ENCODE results near the gene NUTF2. TPM values are rescaled to one million over a fixed set of nuclear protein-coding genes. Genes with fewer than 3 reads are reported as not detected.
A peak's percentile ranks its signal among the peaks of the same experiment; 100 is the strongest.

Gene NUTF2
- total RNA-seq, 1 donor from 2014 or later = 177 TPM

DNA sequence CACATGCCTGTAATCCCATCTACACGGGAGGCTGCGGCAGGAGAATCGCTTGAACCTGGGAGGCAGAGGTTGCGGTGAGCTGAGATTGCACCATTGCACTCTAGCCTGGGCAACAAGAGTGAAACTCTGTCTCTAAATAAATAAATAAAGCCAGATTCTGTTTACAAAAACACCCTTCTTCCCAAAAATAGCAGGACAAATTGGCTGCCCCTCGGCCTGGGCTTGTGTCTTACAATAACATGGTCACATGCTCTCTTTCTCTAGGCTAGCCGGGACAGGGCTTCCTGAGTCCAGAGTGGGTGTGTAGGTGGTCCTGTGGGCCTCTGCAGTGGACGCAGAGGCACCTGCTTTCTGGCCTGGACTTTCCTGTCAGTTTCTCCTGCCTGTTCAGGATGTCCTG lies 22.9 kb downstream of the NUTF2 start:
- no peaks in the 10 kb centered on the region for H3K9me3 Mint-ChIP-seq (ENCODE audit: low read depth)
- TF ChIP-seq, protein P1, sequence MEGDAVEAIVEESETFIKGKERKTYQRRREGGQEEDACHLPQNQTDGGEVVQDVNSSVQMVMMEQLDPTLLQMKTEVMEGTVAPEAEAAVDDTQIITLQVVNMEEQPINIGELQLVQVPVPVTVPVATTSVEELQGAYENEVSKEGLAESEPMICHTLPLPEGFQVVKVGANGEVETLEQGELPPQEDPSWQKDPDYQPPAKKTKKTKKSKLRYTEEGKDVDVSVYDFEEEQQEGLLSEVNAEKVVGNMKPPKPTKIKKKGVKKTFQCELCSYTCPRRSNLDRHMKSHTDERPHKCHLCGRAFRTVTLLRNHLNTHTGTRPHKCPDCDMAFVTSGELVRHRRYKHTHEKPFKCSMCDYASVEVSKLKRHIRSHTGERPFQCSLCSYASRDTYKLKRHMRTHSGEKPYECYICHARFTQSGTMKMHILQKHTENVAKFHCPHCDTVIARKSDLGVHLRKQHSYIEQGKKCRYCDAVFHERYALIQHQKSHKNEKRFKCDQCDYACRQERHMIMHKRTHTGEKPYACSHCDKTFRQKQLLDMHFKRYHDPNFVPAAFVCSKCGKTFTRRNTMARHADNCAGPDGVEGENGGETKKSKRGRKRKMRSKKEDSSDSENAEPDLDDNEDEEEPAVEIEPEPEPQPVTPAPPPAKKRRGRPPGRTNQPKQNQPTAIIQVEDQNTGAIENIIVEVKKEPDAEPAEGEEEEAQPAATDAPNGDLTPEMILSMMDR (IDR thresholded peaks at IDR 0.05; ENCODE audit: unreplicated experiment) = no peak
- DNase-seq (ENCODE audit: low spot score, unreplicated experiment) = no peak
- no peaks in the 10 kb centered on the region for H3K27me3 Mint-ChIP-seq
- peaks cover 14% of the 10 kb centered on the region for H3K4me1 Mint-ChIP-seq (ENCODE audit: low read depth)
- H3K36me3 Mint-ChIP-seq (ENCODE audit: insufficient read depth) = peaks cover 9% of the 10 kb centered on the region
- H3K27ac Mint-ChIP-seq = no peak overlapping the region
- H3K4me3 Mint-ChIP-seq (ENCODE audit: low read depth) = no peak overlapping the region

DNA sequence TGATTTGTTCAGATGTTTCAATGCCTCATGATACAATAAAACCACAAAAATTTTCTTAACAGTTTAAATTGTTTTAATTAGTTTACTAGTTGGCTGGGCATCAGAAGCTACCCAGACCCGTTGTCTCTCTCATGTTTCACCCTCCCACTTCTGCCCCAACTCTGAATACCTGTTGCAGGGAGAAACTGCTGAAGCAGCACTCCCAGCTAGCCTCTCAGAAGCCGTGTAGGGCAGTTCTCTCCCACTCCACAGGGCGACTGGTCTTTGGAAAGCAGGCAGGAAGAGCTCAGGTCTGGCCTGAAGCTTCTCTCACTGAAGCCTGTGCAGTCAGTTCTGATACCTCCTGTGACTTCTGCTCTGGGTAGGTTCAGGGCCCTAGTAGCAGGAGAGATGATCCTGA lies 24.5 kb downstream of the NUTF2 start:
- H3K36me3 Mint-ChIP-seq (ENCODE audit: insufficient read depth) = peaks cover 9% of the 10 kb centered on the region
- no peak overlapping the region for H3K4me3 Mint-ChIP-seq (ENCODE audit: low read depth)
- H3K4me1 Mint-ChIP-seq (ENCODE audit: low read depth) = peaks cover 23% of the 10 kb centered on the region
- H3K27ac Mint-ChIP-seq = no peak overlapping the region
- TF ChIP-seq, protein P1 (IDR thresholded peaks at IDR 0.05; ENCODE audit: unreplicated experiment) = no peak
- no peaks in the 10 kb centered on the region for H3K27me3 Mint-ChIP-seq
- no peak for DNase-seq (ENCODE audit: low spot score, unreplicated experiment)
- no peaks in the 10 kb centered on the region for H3K9me3 Mint-ChIP-seq (ENCODE audit: low read depth)

DNA sequence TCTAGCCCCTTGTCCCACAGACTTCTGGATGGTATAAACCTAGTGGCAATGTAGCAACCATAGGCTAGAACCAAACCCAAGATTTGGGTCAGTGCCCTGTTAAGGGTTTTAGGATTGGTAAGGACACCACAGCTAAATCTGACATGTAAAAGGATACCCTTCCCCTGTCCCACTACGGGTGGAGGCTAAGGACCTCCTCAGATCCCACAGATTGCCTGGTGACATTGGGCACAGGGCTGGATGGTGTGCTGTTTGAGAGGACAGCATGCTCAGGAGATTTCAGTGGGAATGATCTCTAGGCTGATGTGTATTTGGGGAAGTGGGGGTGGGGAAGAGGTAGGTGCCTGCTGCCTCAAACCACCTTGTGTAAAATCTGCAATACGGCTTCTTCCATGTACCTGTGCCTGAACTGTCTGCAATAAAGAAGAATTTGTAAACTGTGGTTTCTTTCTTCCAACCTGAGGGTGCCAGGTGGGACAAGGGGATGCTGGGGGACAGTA lies 25.4 kb downstream of the NUTF2 start:
- TF ChIP-seq, protein P1 (IDR thresholded peaks at IDR 0.05; ENCODE audit: unreplicated experiment) = no peak
- DNase-seq (ENCODE audit: low spot score, unreplicated experiment) = no peak
- Mint-ChIP-seq H3K4me3 (ENCODE audit: low read depth) (peak overlapping the region; percentile 91), H3K27me3 (no peaks in the 10 kb centered on the region), H3K4me1 (ENCODE audit: low read depth) (peaks cover 23% of the 10 kb centered on the region), H3K9me3 (ENCODE audit: low read depth) (no peaks in the 10 kb centered on the region), H3K27ac (peak overlapping the region; percentile 89), H3K36me3 (ENCODE audit: insufficient read depth) (peaks cover 6% of the 10 kb centered on the region)

DNA sequence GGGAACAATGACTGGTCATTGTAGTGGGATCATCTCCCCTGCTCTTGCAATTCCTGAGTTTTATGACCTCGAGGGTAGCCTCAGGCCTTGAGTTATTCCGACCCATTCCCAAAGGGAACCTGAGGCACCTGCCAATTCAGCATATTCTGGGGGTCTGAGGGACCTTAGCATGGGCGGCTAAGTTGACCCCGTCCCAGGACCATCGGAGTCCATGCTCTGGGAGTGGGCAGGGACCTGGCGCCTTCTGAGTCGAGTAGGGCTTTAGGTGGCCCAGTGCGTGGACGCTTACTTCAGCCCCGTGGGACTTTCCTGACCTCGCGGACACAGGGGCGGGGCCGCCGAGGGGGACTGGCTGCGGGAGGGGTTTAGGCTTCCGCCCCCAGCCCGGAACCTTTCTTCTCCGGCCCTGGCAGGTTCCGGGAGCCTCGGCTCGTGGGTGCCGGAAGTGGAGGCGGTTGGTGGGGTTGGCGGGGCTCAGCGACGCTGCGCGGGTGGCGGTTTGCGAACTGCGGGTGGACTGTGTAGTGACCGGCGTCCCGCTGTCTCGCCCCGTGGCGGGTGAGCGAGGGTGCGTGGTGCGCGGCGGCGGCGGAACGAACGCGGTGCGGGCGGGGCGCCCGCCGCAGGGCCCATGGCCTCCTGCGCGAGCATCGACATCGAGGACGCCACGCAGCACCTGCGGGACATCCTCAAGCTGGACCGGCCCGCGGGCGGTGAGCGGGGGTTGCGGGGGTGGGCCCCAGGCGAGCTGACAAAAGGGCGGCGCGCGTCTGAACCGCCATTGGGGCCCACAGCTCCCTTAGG lies 26.1 kb downstream of the NUTF2 start, which contains the start of gene EDC4:
Gene EDC4, plus strand, starts transcription at position 422 of the 804 bp plus-strand sequence. Its CDS starts 210 bp downstream, at position 632.
- TF ChIP-seq, protein P1 (IDR thresholded peaks at IDR 0.05; ENCODE audit: unreplicated experiment) = no peak
- H3K4me3 Mint-ChIP-seq (ENCODE audit: low read depth) = peak within 1 kb of the TSS; percentile 91
- peaks cover 23% of the 10 kb centered on the region for H3K4me1 Mint-ChIP-seq (ENCODE audit: low read depth)
- peak; percentile 56 for DNase-seq (ENCODE audit: low spot score, unreplicated experiment)
- peak within 1 kb of the TSS; percentile 93 for H3K27ac Mint-ChIP-seq
- peaks cover 7% of the 10 kb centered on the region for H3K36me3 Mint-ChIP-seq (ENCODE audit: insufficient read depth)
- no peaks in the 10 kb centered on the region for H3K27me3 Mint-ChIP-seq
- no peaks in the 10 kb centered on the region for H3K9me3 Mint-ChIP-seq (ENCODE audit: low read depth)

DNA sequence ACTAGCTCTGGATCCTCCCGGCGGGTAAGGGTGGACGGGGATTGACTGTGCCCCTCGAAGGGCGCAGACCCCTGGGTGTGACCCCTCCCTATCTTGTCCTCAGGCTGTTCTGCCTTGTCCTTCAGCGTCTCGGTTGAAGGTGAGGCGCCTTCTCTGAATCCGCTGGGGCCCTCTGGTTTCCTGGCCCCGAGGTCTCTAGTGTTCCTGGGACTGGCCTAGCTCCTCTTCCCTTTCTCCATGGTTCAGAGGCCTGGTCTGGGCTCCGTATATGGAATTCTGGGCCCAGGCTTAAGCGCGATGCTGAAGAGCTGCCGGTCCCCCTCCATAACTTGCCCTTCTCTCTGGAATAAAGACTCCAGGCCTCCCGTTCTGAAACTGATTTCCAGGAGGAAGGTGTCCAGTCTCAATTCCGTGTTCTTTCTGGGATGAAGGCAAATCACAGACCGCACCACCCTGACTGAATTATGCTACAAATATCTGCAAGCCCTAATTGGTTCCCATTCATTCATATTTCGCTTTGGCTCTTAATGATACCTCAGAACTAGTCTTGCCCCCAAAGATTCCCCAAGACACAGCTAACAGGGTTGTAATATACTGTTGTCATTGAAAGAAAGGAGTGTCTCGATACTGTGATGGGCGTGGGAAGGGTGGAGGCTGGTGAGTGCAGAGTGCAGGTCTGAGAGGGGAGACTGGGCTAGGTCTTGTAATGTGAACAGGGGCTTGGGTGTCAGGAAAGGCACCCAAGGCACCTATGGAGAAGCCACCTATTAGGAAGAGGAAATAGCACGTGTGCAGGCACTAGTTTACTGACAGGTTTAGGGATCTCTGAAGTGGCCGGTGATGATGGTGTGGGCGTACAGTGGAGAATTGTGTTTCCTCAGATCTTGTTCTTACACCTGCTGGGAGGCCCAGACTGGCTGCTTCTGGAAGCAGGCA lies 27.0 kb downstream of the NUTF2 start:
- H3K36me3 Mint-ChIP-seq (ENCODE audit: insufficient read depth) = peaks cover 8% of the 10 kb centered on the region
- peak overlapping the region; percentile 93 for H3K27ac Mint-ChIP-seq
- peak overlapping the region; percentile 91 for H3K4me3 Mint-ChIP-seq (ENCODE audit: low read depth)
- no peaks in the 10 kb centered on the region for H3K9me3 Mint-ChIP-seq (ENCODE audit: low read depth)
- no peaks in the 10 kb centered on the region for H3K27me3 Mint-ChIP-seq
- no peak for DNase-seq (ENCODE audit: low spot score, unreplicated experiment)
- peaks cover 23% of the 10 kb centered on the region for H3K4me1 Mint-ChIP-seq (ENCODE audit: low read depth)
- TF ChIP-seq, protein P1 (IDR thresholded peaks at IDR 0.05; ENCODE audit: unreplicated experiment) = no peak
